ENCODE results near the gene PBX2. TPM values are rescaled to one million over a fixed set of nuclear protein-coding genes. Genes with fewer than 3 reads are reported as not detected.
A peak's percentile ranks its signal among the peaks of the same experiment; 100 is the strongest.

PBX2 gene
- total and polyA plus RNA-seq, 10 of the 15 experiments (the other 5 are each of a cell fraction or from before 2014, with no cell fraction given), result 0.84 to 66.5 (median 20.6) TPM

DNA sequence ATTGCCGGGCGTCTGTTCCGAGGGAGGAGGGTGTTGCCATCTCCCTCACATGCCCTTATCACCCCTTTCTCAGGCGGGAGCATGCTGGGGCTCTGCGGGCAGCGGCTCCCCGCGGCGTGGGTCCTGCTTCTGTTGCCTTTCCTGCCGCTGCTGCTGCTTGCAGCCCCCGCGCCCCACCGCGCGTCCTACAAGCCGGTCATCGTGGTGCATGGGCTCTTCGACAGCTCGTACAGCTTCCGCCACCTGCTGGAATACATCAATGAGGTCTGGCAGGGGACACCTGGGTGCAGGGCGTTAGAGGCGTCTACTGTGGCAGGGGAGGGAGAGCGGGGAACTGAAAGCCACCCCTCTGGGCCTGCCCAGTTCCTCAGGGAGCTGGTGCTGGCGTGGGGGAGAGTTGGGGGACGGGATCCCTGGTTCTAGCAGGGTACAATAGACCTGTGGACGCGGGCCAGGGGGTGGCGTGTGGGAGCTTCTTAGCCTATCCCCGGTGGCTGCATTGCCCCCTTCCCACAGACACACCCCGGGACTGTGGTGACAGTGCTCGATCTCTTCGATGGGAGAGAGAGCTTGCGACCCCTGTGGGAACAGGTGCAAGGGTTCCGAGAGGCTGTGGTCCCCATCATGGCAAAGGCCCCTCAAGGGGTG, 35.4 kb downstream of the PBX2 start (continued):
- TF ChIP-seq, protein P1, sequence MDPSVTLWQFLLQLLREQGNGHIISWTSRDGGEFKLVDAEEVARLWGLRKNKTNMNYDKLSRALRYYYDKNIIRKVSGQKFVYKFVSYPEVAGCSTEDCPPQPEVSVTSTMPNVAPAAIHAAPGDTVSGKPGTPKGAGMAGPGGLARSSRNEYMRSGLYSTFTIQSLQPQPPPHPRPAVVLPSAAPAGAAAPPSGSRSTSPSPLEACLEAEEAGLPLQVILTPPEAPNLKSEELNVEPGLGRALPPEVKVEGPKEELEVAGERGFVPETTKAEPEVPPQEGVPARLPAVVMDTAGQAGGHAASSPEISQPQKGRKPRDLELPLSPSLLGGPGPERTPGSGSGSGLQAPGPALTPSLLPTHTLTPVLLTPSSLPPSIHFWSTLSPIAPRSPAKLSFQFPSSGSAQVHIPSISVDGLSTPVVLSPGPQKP (IDR thresholded peaks at IDR 0.05; ENCODE audit: low read depth, low read length), result no peak
- TF ChIP-seq CBX5 (IDR thresholded peaks at IDR 0.05; ENCODE audit: low read depth), result no peak
- no peak for TF ChIP-seq RUNX3 (IDR thresholded peaks at IDR 0.05; ENCODE audit: low read length)
- TF ChIP-seq YBX1 (IDR thresholded peaks at IDR 0.05), result no peak
- no peak for TF ChIP-seq SIX5 (IDR thresholded peaks at IDR 0.05; ENCODE audit: low read depth, low read length, severe bottlenecking)
- no peak for TF ChIP-seq TARDBP (IDR thresholded peaks at IDR 0.05; ENCODE audit: borderline replicate concordance)
- TF ChIP-seq, protein P2, sequence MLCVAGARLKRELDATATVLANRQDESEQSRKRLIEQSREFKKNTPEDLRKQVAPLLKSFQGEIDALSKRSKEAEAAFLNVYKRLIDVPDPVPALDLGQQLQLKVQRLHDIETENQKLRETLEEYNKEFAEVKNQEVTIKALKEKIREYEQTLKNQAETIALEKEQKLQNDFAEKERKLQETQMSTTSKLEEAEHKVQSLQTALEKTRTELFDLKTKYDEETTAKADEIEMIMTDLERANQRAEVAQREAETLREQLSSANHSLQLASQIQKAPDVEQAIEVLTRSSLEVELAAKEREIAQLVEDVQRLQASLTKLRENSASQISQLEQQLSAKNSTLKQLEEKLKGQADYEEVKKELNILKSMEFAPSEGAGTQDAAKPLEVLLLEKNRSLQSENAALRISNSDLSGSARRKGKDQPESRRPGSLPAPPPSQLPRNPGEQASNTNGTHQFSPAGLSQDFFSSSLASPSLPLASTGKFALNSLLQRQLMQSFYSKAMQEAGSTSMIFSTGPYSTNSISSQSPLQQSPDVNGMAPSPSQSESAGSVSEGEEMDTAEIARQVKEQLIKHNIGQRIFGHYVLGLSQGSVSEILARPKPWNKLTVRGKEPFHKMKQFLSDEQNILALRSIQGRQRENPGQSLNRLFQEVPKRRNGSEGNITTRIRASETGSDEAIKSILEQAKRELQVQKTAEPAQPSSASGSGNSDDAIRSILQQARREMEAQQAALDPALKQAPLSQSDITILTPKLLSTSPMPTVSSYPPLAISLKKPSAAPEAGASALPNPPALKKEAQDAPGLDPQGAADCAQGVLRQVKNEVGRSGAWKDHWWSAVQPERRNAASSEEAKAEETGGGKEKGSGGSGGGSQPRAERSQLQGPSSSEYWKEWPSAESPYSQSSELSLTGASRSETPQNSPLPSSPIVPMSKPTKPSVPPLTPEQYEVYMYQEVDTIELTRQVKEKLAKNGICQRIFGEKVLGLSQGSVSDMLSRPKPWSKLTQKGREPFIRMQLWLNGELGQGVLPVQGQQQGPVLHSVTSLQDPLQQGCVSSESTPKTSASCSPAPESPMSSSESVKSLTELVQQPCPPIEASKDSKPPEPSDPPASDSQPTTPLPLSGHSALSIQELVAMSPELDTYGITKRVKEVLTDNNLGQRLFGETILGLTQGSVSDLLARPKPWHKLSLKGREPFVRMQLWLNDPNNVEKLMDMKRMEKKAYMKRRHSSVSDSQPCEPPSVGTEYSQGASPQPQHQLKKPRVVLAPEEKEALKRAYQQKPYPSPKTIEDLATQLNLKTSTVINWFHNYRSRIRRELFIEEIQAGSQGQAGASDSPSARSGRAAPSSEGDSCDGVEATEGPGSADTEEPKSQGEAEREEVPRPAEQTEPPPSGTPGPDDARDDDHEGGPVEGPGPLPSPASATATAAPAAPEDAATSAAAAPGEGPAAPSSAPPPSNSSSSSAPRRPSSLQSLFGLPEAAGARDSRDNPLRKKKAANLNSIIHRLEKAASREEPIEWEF (IDR thresholded peaks at IDR 0.05; ENCODE audit: insufficient replicate concordance, low read depth, low read length), result no peak
- TF ChIP-seq, protein P3, sequence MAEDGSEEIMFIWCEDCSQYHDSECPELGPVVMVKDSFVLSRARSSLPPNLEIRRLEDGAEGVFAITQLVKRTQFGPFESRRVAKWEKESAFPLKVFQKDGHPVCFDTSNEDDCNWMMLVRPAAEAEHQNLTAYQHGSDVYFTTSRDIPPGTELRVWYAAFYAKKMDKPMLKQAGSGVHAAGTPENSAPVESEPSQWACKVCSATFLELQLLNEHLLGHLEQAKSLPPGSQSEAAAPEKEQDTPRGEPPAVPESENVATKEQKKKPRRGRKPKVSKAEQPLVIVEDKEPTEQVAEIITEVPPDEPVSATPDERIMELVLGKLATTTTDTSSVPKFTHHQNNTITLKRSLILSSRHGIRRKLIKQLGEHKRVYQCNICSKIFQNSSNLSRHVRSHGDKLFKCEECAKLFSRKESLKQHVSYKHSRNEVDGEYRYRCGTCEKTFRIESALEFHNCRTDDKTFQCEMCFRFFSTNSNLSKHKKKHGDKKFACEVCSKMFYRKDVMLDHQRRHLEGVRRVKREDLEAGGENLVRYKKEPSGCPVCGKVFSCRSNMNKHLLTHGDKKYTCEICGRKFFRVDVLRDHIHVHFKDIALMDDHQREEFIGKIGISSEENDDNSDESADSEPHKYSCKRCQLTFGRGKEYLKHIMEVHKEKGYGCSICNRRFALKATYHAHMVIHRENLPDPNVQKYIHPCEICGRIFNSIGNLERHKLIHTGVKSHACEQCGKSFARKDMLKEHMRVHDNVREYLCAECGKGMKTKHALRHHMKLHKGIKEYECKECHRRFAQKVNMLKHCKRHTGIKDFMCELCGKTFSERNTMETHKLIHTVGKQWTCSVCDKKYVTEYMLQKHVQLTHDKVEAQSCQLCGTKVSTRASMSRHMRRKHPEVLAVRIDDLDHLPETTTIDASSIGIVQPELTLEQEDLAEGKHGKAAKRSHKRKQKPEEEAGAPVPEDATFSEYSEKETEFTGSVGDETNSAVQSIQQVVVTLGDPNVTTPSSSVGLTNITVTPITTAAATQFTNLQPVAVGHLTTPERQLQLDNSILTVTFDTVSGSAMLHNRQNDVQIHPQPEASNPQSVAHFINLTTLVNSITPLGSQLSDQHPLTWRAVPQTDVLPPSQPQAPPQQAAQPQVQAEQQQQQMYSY (CRISPR knock-in tag; IDR thresholded peaks at IDR 0.05), result no peak
- TF ChIP-seq, protein P4, sequence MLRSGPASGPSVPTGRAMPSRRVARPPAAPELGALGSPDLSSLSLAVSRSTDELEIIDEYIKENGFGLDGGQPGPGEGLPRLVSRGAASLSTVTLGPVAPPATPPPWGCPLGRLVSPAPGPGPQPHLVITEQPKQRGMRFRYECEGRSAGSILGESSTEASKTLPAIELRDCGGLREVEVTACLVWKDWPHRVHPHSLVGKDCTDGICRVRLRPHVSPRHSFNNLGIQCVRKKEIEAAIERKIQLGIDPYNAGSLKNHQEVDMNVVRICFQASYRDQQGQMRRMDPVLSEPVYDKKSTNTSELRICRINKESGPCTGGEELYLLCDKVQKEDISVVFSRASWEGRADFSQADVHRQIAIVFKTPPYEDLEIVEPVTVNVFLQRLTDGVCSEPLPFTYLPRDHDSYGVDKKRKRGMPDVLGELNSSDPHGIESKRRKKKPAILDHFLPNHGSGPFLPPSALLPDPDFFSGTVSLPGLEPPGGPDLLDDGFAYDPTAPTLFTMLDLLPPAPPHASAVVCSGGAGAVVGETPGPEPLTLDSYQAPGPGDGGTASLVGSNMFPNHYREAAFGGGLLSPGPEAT (IDR thresholded peaks at IDR 0.05; ENCODE audit: low read depth), result no peak
- 0 out of 2 replicates have a peak, but pooled peaks have one; percentile 26 for TF ChIP-seq JUND (IDR thresholded peaks at IDR 0.05; ENCODE audit: low read depth, low read length)
- TF ChIP-seq, protein P5, sequence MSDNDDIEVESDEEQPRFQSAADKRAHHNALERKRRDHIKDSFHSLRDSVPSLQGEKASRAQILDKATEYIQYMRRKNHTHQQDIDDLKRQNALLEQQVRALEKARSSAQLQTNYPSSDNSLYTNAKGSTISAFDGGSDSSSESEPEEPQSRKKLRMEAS (IDR thresholded peaks at IDR 0.05; ENCODE audit: low read depth, low read length), result no peak
- TF ChIP-seq BHLHE40 (IDR thresholded peaks at IDR 0.05; ENCODE audit: borderline replicate concordance in 1 of 2, low read depth in 2 of 2, low read length in 1 of 2), result peak in 1 of 2 experiments; percentile 22; a peak in 1 of 4 replicates
- TF ChIP-seq RFX5 (IDR thresholded peaks at IDR 0.05; ENCODE audit: low read depth, low read length), result no peak
- TF ChIP-seq KAT2A (conservative IDR thresholded peaks at IDR 0.05; ENCODE audit: control insufficient read depth, low read depth, low read length), result no peak
- no peak; the same call in 1 of the 2 replicates for TF ChIP-seq BACH1 (IDR thresholded peaks at IDR 0.05; ENCODE audit: borderline replicate concordance)
- no peak; the same call in 1 of the 2 replicates for TF ChIP-seq SIN3A (IDR thresholded peaks at IDR 0.05; ENCODE audit: low read depth, low read length)
